SW480 (cell line): ENCODE measurements around the gene GRIA4.
"Not testable (repeated sequence)": the region's sequence is repeated elsewhere in the genome, so short reads cannot be mapped to it uniquely, and the experiment has no call there.

ENCODE experiments used
- DNase-seq: peaks from one replicate; pipeline ENCODE4 v3.0.0-alpha.2; 2016; ENCODE audit warnings: low spot score

GRIA4 gene

GRCh38 chr11:105719073-105719822 is 109.4 kb downstream of the GRIA4 start:
- DNase-seq: peak; percentile 38

DNA sequence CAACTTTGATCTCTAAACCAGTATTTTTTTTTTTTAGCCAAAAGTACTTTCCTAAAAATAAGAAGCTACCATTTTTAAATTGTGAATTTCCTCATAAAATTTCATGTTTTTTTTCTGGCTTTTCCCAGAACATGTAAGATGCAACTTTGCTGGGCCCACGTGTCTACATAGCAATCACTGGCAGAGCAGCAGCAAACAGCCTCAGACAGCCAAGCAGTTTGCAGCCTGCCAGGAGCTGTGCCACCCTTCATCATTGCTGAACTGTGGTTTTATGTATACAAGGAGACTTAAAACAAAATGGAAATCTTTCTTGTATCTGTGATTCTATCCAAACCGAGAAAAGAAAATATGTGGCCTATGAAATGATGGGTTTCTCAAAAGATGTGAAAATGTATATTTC is 110.2 kb downstream of the GRIA4 start:
- no peak for DNase-seq

GRCh38 chr11:105723269-105723668 is 113.4 kb downstream of the GRIA4 start:
- DNase-seq: no peak

DNA sequence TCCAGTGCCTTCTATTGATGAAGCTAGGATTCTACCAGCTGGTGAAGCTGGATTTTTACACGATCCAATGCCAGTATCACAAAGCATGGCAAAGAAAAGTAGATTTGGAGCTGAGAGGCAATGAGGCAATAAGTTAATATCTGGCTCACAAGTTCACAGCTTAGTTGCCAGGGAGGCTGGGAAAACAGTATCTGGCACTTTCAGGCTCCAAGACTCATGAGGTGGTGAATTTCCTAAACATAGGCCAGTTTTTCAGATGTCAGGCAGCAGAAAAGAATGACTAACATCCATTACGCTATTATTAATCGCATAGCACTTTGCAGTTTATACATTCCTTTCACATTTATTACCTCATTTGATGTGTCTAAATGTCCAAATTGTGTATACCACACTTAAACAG is 122.7 kb downstream of the GRIA4 start:
- DNase-seq: no peak

GRCh38 chr11:105734426-105734825 is 124.6 kb downstream of the GRIA4 start:
- no peak for DNase-seq

- no peak for DNase-seq
Observed at GRCh38 chr11:105738251-105738650, 128.4 kb downstream of the GRIA4 start.

DNA sequence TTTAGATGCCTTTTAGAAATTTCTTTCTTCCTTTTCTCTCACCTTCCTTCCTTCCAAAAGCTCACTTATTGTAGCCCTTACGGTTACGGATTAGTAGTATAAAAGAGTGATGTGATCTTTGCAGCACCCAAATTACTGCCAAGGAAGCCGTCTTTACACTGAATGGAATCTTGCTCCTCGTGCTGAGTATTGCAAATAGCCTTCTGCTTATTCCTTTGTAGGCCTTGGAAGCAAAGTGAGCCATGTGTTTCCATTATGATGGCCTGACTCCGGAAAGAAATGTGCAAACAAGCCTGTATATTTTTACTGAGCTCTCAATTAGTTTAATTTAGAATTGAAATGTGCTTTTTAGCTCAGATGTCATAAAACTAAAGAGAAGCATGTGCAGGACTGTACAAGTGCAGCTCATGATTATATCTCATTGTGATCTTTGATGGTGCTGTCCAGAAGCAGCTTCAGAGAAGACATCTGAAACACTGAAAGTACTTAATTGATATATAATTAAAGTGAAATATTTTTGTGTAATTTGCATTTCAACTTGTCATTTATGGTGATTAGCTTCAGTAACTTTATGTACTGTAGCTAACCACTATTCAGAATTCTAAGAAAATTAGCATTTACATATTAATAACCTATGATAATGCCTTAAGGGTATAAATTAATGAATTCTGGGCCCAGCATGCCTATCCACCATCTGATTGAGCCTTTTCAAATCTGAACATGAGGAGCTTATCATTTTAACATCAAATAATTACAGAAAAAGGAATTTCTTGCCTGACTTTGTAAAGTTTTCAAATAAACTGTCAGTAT is 129.3 kb downstream of the GRIA4 start:
- DNase-seq: no peak

DNA sequence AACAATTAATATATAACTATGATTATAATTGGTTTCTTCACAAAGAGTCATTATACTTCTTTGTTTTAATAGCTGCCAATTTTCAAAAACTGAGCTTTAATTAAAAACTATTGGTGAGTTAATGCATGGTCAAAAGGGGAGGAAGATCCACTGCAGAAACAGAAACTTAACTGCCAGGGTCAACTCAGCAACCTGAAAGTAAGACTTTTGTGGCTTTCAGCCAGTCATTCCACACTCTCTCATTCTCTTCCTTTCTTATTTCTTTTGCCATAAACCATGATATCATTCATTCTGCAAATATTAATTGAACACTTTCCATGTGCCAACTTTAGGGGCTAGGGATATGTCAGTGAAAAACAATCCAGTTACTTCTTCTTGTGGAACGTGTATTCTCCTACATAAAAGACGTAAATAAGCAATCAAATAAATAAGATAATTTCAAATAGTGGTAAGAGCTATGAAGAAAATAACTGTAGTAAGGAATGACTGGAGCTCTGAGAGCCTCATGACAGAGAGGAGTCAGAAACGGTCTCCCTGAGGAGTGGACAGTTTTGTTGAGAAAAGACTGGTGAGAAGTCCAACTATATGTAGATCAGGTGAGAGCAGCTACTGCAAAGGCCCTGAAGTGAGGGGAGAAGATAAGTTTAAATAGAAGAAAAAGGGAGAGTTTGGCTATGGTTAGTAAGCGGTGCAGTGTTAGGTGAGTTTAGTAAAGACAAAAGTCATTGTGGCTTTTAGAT is 130.5 kb downstream of the GRIA4 start:
- DNase-seq: no peak

GRCh38 chr11:105741488-105742020 is 131.7 kb downstream of the GRIA4 start:
- DNase-seq: no peak

GRCh38 chr11:105754260-105754659 is 144.4 kb downstream of the GRIA4 start:
- DNase-seq: no peak

- no peak for DNase-seq
Observed at GRCh38 chr11:105754716-105755115, 144.8 kb downstream of the GRIA4 start.

DNA sequence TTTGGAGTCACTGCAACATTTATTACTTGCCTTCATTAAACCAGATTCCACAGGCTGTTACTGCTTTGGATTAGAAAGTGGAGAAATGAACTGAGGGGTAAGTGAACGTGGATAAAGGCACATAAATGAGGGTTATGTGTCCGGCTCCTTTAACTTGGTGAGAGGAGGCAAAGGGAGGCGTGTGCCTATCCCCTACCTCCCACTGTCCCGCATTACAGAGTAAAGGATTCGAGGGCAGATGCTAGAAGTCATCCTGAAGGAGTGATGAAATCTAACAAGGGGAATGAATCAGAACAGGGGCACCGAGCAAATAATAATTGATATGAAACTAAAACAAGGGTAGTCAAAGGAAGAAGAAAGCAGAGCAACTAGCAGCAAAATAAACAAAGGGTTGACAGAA is 147.2 kb downstream of the GRIA4 start:
- DNase-seq: no peak

DNA sequence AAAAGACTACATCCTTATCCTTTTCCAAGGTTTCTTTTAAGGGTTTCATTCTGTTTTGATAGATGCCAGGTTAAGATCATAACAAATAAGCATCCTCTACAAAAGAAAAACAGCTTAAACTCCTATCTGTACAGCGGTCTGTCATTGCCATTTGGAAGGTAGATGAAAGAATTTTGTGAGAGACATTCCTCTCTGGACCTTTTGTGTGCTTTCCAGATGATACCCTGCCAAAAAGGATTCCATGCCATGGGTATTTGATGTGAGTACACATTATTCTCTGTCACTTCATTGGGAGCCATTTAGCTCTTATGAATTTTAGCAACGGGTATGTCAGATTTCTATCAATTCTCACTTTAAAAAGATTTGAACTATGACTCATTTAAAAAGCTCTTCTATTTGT is 153.7 kb downstream of the GRIA4 start:
- no peak for DNase-seq

- DNase-seq: no peak
Observed at GRCh38 chr11:105767931-105768330, 158.1 kb downstream of the GRIA4 start.

- DNase-seq: no peak
Observed at GRCh38 chr11:105769627-105770026, 159.8 kb downstream of the GRIA4 start.

DNA sequence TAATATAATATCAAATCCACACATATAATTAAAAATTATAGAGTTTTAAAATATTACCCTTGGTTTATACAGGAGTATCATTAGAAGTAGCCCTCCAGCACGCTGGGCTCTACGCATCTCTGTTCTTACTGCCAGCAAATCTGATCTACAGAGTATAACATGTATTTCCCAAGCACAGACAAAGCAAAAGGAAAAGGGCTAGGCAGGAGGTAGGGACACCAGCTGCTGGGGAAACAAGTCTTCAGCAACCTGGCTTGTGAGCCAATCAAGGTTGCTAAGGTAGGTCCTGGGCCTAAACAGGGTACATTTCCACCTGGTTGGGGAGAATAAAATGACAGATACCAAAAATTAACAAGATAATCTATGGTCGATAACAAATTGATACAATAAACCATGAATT is 163.6 kb downstream of the GRIA4 start:
- not testable (repeated sequence) for DNase-seq

DNA sequence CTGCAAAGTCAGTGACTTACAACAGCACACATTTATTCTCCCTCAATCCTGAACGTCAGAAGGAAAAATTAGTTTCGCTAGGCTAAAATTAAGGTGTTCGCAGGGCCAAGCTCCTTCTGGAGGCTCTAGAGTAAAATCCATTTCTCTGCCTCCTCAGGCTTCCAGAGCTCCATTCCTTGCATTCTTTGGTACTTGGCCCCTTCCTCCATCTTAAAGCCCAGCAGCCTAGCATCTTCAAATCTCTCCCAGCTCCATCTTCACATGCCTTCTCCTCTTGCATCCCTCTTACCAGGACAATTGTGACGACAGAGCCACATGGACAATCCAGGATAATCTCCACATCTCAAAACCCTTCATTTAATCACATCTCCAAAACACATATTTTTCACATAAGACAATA is 165.0 kb downstream of the GRIA4 start:
- no peak for DNase-seq

GRCh38 chr11:105780781-105781525 is 171.1 kb downstream of the GRIA4 start:
- no peak for DNase-seq

DNA sequence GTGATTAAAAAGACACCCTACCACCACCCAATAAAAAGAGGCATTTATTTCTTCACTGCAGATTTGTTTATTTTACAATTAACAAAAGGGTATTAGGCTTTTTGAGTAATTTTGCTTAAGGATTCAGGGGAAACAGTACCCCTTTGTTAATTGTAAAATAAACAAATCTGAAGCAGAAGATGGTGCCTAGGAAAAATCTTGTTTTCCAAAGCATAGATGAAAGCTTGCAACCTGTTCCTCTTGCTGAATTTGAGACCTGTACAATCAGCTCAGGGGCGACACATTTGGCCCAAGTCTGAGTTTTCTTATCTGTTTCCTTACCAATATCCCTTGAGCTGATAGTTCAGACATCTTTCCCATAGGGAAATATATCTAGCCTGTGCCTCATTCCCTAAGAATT is 171.9 kb downstream of the GRIA4 start:
- no peak for DNase-seq

DNA sequence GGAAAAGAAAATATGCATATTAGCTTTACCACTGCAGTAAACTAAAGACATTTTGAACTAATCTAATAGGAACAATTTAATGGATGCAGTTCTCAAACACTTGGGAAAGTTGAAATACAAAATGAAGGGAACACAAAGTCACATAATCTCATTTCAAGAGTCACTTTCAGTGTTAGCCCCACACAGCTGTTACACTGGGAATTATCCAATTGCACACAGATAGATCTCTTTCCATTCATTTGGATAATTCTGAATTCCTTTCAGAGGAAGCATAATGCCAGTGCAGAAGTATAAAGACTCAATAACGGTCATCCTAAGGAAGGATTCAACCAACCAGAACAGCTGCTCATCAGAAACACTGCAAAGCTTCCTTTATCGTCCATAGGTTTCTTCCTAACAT is 173.3 kb downstream of the GRIA4 start:
- no peak for DNase-seq

DNA sequence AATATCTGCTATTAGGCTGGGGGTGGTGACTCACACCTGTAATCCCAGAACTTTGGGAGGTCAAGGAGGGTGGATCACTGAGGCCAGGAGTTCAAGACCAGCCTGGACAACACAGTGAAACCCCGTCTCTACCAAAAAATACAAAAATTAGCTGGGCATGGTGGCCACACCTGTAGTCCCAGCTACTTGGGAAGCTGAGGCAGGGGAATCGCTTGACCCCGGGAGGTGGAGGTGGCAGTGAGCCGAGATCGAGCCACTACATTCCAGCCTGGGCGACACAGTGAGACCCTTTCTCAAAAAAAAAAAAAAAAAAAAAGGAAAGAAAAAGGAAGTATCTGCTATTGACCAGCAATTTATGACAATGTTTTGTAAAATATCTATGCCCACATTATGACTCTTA is 176.0 kb downstream of the GRIA4 start:
- not testable (repeated sequence) for DNase-seq

- no peak for DNase-seq
Observed at GRCh38 chr11:105786741-105787140, 176.9 kb downstream of the GRIA4 start.
